OCI-LY1 (cell line): Measurements from ENCODE around the gene VWC2.
A peak's percentile ranks its signal among the peaks of the same experiment; 100 is the strongest.

ENCODE experiments used
- H2AFZ ChIP-seq: fragments of 200-600 bp; sonication (generic), shearing (Covaris generic); 2 replicates; pipeline ENCODE4 v1.6.0; 2014; ENCODE audit warnings: antibody characterized with exemption, mild to moderate bottlenecking, low read length
- H3F3A ChIP-seq: fragments of 200-600 bp; sonication (generic), shearing (Covaris generic); 2 replicates; pipeline ENCODE4 v1.6.0; 2014; ENCODE audit warnings: mild to moderate bottlenecking, antibody characterized with exemption, low read length, moderate library complexity; ENCODE audit not compliant: insufficient read depth
- H3K27ac ChIP-seq: fragments of 200-600 bp; sonication (generic); 2 replicates; pipeline ENCODE4 v1.5.1; 2014; ENCODE audit warnings: low read length, mixed run types, mild to moderate bottlenecking, low read depth; ENCODE audit not compliant: poor library complexity, severe bottlenecking
- H3K27me3 ChIP-seq: fragments of 200-600 bp; sonication (generic); 2 replicates; pipeline ENCODE4 v1.6.0; 2014; ENCODE audit warnings: antibody characterized with exemption, mild to moderate bottlenecking, low read length, moderate library complexity; ENCODE audit not compliant: insufficient read depth
- H3K36me3 ChIP-seq: fragments of 200-600 bp; sonication (generic); 2 replicates; pipeline ENCODE4 v1.6.1; 2014; ENCODE audit warnings: mild to moderate bottlenecking, antibody characterized with exemption, low read length, moderate library complexity, mixed read lengths; ENCODE audit not compliant: insufficient read depth
- H3K4me1 ChIP-seq: fragments of 200-600 bp; sonication (generic); 2 replicates; pipeline ENCODE4 v1.5.1; 2014; ENCODE audit warnings: mild to moderate bottlenecking, low read length, moderate library complexity; ENCODE audit not compliant: insufficient read depth, severe bottlenecking
- H3K4me2 ChIP-seq: fragments of 200-600 bp; sonication (generic), shearing (Covaris generic); 2 replicates; pipeline ENCODE4 v1.6.1; 2014; ENCODE audit warnings: low read length
- H3K4me3 ChIP-seq: fragments of 200-600 bp; sonication (generic); 2 replicates; pipeline ENCODE4 v1.5.1; 2014; ENCODE audit warnings: low read length, low read depth, mild to moderate bottlenecking, mixed read lengths; ENCODE audit not compliant: poor library complexity, severe bottlenecking
- H3K79me2 ChIP-seq: fragments of 200-600 bp; shearing (Covaris generic); 2 replicates; pipeline ENCODE4 v1.6.1; 2016; ENCODE audit warnings: mixed run types, low read length, mixed read lengths; ENCODE audit not compliant: insufficient read depth
- H3K9ac ChIP-seq: fragments of 200-600 bp; sonication (generic), shearing (Covaris generic); 2 replicates; pipeline ENCODE4 v1.6.1; 2014; ENCODE audit warnings: mild to moderate bottlenecking, low read length, mixed read lengths
- H3K9me2 ChIP-seq: fragments of 200-600 bp; sonication (generic), shearing (Covaris generic); 2 replicates; pipeline ENCODE4 v1.6.1; 2014; ENCODE audit warnings: low read depth, mild to moderate bottlenecking, low read length, mixed read lengths
- H3K9me3 ChIP-seq: fragments of 200-600 bp; shearing (Covaris generic); 2 replicates; pipeline ENCODE4 v1.6.1; 2014; ENCODE audit warnings: low read length, mixed read lengths
- H4K20me1 ChIP-seq: fragments of 200-600 bp; sonication (generic), shearing (Covaris generic); 2 replicates; pipeline ENCODE4 v1.6.0; 2016; ENCODE audit warnings: mild to moderate bottlenecking, low read length; ENCODE audit not compliant: insufficient read depth
- EZH2 ChIP-seq: fragments of 200-600 bp; sonication (generic), shearing (Covaris generic); IDR thresholded peaks from 2 replicates; pipeline ENCODE4 v1.8.0; 2017; ENCODE audit warnings: borderline replicate concordance, mixed run types, mild to moderate bottlenecking, antibody characterized with exemption, low read length, moderate library complexity, mixed read lengths
- TF ChIP-seq, protein P1 (sequence below): fragments of 200-600 bp; sonication (generic), shearing (Covaris generic); IDR thresholded peaks from 2 replicates; pipeline ENCODE4 v1.5.1; 2017; ENCODE audit warnings: mild to moderate bottlenecking, antibody characterized with exemption, low read length, moderate library complexity, mixed read lengths

The VWC2 gene

DNA sequence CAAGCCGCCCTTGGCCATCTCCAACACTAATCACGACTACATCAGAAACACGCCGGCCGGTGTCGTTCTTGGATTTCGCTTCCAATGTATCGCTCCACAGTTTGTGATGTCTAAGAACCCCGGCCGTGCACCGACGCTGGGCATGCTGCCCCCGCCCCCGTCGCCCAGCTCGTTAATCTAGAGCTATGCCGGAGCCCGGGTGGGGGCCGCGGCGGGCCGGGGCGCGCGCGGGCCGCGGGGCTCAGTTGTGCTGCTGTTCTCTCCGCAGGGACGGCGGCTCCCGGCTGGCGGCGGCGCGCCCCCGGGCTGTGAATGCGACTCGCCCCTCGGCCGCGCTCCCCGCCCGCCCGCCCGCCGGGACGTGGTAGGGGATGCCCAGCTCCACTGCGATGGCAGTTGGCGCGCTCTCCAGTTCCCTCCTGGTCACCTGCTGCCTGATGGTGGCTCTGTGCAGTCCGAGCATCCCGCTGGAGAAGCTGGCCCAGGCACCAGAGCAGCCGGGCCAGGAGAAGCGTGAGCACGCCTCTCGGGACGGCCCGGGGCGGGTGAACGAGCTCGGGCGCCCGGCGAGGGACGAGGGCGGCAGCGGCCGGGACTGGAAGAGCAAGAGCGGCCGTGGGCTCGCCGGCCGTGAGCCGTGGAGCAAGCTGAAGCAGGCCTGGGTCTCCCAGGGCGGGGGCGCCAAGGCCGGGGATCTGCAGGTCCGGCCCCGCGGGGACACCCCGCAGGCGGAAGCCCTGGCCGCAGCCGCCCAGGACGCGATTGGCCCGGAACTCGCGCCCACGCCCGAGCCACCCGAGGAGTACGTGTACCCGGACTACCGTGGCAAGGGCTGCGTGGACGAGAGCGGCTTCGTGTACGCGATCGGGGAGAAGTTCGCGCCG is 1.9 kb downstream of the VWC2 start:
- no peaks in the 10 kb centered on the region for H4K20me1 ChIP-seq
- H3K9ac ChIP-seq, result no peak overlapping the region
- H3K27ac ChIP-seq, result no peak overlapping the region
- H3K9me3 ChIP-seq, result no peaks in the 10 kb centered on the region
- TF ChIP-seq, protein P1, sequence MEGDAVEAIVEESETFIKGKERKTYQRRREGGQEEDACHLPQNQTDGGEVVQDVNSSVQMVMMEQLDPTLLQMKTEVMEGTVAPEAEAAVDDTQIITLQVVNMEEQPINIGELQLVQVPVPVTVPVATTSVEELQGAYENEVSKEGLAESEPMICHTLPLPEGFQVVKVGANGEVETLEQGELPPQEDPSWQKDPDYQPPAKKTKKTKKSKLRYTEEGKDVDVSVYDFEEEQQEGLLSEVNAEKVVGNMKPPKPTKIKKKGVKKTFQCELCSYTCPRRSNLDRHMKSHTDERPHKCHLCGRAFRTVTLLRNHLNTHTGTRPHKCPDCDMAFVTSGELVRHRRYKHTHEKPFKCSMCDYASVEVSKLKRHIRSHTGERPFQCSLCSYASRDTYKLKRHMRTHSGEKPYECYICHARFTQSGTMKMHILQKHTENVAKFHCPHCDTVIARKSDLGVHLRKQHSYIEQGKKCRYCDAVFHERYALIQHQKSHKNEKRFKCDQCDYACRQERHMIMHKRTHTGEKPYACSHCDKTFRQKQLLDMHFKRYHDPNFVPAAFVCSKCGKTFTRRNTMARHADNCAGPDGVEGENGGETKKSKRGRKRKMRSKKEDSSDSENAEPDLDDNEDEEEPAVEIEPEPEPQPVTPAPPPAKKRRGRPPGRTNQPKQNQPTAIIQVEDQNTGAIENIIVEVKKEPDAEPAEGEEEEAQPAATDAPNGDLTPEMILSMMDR, result no peak
- TF ChIP-seq EZH2, result no peak
- no peaks in the 10 kb centered on the region; the same call in 1 of the 2 replicates for H3K27me3 ChIP-seq
- no peaks in the 10 kb centered on the region for H3K36me3 ChIP-seq
- no peaks in the 10 kb centered on the region for H3K79me2 ChIP-seq
- H3K4me1 ChIP-seq, result peaks cover 11% of the 10 kb centered on the region
- H3K4me3 ChIP-seq, result no peak overlapping the region
- no peaks in the 10 kb centered on the region for H3F3A ChIP-seq
- H2AFZ ChIP-seq, result no peak overlapping the region
- H3K4me2 ChIP-seq, result no peak overlapping the region
- H3K9me2 ChIP-seq, result no peaks in the 10 kb centered on the region

DNA sequence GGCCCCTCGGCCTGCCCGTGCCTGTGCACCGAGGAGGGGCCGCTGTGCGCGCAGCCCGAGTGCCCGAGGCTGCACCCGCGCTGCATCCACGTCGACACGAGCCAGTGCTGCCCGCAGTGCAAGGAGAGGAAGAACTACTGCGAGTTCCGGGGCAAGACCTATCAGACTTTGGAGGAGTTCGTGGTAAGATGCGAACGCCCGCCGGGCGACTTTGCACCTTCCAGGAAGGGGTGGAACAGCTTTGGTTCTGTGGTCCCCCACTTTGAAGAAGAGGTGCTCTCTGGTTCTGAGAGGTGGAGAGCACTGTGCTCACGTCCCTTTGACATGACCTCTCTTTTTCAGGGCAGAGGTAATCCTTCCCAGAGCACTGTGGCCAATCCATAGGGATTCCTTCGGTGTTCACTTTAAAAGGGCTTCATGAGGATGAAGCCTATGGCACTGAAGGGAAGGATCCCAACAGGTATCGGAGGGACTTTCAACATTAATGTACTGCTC is 2.6 kb downstream of the VWC2 start:
- H3K79me2 ChIP-seq, result no peaks in the 10 kb centered on the region
- no peaks in the 10 kb centered on the region for H3K9me2 ChIP-seq
- no peaks in the 10 kb centered on the region; the same call in 1 of the 2 replicates for H3K27me3 ChIP-seq
- H3K36me3 ChIP-seq, result no peaks in the 10 kb centered on the region
- no peak overlapping the region for H3K4me3 ChIP-seq
- peaks cover 11% of the 10 kb centered on the region for H3K4me1 ChIP-seq
- H3K27ac ChIP-seq, result no peak overlapping the region
- H3F3A ChIP-seq, result no peaks in the 10 kb centered on the region
- TF ChIP-seq, protein P1, result no peak
- TF ChIP-seq EZH2, result no peak
- no peak overlapping the region for H3K4me2 ChIP-seq
- no peaks in the 10 kb centered on the region for H4K20me1 ChIP-seq
- H2AFZ ChIP-seq, result no peak overlapping the region
- no peaks in the 10 kb centered on the region for H3K9me3 ChIP-seq
- H3K9ac ChIP-seq, result no peak overlapping the region

DNA sequence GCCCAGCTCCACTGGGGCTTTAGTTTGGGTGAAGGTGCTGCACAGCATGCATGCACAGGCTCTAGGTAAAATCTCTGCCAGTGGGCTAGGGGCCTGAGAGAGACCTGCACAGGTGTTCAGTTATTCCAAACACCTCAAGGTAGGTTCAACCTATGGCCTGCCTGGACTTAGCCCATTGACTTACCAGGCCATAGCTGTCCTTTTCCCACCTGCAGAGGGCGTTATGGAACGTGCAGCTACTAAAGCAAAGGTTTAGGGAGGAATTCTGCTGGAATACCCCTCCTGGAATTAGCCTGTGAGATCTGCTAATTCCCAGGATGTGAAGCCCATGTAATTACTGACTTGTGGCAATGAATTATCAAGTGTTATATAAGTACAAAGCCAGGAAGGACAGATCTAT is 3.6 kb downstream of the VWC2 start:
- no peak overlapping the region for H3K9ac ChIP-seq
- no peaks in the 10 kb centered on the region for H3K9me3 ChIP-seq
- peaks cover 11% of the 10 kb centered on the region for H3K4me1 ChIP-seq
- H3K9me2 ChIP-seq, result no peaks in the 10 kb centered on the region
- no peaks in the 10 kb centered on the region for H4K20me1 ChIP-seq
- H3K27ac ChIP-seq, result no peak overlapping the region
- no peaks in the 10 kb centered on the region for H3F3A ChIP-seq
- H3K4me2 ChIP-seq, result no peak overlapping the region
- no peak for TF ChIP-seq EZH2
- TF ChIP-seq, protein P1, result peak; percentile 35; the same call in 1 of the 2 replicates
- no peak overlapping the region for H2AFZ ChIP-seq
- H3K79me2 ChIP-seq, result no peaks in the 10 kb centered on the region
- H3K4me3 ChIP-seq, result no peak overlapping the region
- no peaks in the 10 kb centered on the region; the same call in 1 of the 2 replicates for H3K27me3 ChIP-seq
- H3K36me3 ChIP-seq, result no peaks in the 10 kb centered on the region
